ENCODE data around the gene SIM2.

DNA sequence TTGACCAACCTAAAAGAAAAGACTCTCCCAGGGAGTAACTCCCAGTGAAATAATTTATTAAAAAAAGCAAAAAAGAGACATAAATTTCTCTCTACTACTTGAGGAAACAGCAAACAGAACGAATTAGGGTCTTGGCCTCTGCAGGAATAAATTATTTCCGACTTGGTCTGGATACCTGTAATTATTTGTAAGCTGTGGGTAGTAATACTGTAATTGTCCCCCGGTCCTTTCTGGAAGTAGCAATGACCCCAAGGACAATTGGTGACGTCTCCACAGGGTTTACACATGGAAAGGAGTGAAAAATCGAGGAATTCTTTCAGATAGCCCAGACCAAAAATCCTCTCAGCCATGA, 3.7 kb upstream of the SIM2 start:
- TF ChIP-seq, protein P1, sequence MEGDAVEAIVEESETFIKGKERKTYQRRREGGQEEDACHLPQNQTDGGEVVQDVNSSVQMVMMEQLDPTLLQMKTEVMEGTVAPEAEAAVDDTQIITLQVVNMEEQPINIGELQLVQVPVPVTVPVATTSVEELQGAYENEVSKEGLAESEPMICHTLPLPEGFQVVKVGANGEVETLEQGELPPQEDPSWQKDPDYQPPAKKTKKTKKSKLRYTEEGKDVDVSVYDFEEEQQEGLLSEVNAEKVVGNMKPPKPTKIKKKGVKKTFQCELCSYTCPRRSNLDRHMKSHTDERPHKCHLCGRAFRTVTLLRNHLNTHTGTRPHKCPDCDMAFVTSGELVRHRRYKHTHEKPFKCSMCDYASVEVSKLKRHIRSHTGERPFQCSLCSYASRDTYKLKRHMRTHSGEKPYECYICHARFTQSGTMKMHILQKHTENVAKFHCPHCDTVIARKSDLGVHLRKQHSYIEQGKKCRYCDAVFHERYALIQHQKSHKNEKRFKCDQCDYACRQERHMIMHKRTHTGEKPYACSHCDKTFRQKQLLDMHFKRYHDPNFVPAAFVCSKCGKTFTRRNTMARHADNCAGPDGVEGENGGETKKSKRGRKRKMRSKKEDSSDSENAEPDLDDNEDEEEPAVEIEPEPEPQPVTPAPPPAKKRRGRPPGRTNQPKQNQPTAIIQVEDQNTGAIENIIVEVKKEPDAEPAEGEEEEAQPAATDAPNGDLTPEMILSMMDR (IDR thresholded peaks at IDR 0.05; ENCODE audit: insufficient read depth, low read length), result no peak
- no peak for TF ChIP-seq SPI1 (IDR thresholded peaks at IDR 0.05; ENCODE audit: borderline replicate concordance, low read depth)
